Liver (tissue), 3 donors: ENCODE measurements around the gene PCDH1.

Source experiments
- GABPA ChIP-seq, 2 donors: IDR thresholded peaks in 1 of 2; conservative IDR thresholded peaks in 1 of 2; 2 replicates each; pipeline ENCODE4 v1.6.1; 2016; ENCODE audit warnings: antibody characterized with exemption in 2 of 2, mild to moderate bottlenecking in 1 of 2, moderate library complexity in 1 of 2
- HNF4G ChIP-seq: IDR thresholded peaks from 2 replicates; pipeline ENCODE4 v1.6.1; 2016; ENCODE audit warnings: antibody characterized with exemption
- SP1 ChIP-seq: IDR thresholded peaks from 2 replicates; pipeline ENCODE4 v1.6.1; 2018; ENCODE audit warnings: antibody characterized with exemption, mild to moderate bottlenecking
- YY1 ChIP-seq: IDR thresholded peaks from 2 replicates; pipeline ENCODE4 v1.6.1; 2016; ENCODE audit warnings: antibody characterized with exemption, mild to moderate bottlenecking
- TF ChIP-seq, protein P1 (sequence below): fragments of 150-350 bp; IDR thresholded peaks from 2 replicates; pipeline ENCODE4 v1.5.1; 2017; ENCODE audit warnings: improper control_type of control experiment, low read depth, low read length; ENCODE audit not compliant: missing input control
- TF ChIP-seq, protein P2 (sequence below): IDR thresholded peaks from 2 replicates; pipeline ENCODE4 v1.6.1; 2016; ENCODE audit warnings: antibody characterized with exemption, mild to moderate bottlenecking
- TF ChIP-seq, protein P3 (sequence below): IDR thresholded peaks from 2 replicates; pipeline ENCODE4 v1.6.1; 2016; ENCODE audit warnings: antibody characterized with exemption
- TF ChIP-seq, protein P4 (sequence below): IDR thresholded peaks from 2 replicates; pipeline ENCODE4 v1.6.1; 2016; ENCODE audit warnings: antibody characterized with exemption
- donor health status: healthy.
- donor health status: healthy.

DNA sequence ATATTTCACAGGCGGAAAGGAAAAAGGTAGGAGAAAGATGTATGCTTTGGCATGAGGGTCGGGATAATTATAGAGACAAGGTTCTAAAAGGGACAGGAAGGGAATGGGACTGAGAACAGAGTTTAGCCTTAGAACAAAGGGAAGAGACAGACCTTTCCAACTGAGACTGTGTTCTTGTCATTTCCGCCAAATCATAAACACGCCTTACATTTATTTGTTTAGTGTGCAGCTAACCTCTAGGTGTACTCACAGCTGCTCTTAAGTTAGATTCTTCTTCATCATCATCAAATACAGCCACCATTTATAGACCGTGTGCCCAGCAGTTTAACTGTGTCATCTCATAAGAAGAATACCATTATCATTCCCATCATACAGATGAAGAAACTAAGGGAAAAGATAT is 39.5 kb upstream of the PCDH1 start:
- TF ChIP-seq, protein P1, sequence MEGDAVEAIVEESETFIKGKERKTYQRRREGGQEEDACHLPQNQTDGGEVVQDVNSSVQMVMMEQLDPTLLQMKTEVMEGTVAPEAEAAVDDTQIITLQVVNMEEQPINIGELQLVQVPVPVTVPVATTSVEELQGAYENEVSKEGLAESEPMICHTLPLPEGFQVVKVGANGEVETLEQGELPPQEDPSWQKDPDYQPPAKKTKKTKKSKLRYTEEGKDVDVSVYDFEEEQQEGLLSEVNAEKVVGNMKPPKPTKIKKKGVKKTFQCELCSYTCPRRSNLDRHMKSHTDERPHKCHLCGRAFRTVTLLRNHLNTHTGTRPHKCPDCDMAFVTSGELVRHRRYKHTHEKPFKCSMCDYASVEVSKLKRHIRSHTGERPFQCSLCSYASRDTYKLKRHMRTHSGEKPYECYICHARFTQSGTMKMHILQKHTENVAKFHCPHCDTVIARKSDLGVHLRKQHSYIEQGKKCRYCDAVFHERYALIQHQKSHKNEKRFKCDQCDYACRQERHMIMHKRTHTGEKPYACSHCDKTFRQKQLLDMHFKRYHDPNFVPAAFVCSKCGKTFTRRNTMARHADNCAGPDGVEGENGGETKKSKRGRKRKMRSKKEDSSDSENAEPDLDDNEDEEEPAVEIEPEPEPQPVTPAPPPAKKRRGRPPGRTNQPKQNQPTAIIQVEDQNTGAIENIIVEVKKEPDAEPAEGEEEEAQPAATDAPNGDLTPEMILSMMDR, result no peak
- TF ChIP-seq, protein P2, sequence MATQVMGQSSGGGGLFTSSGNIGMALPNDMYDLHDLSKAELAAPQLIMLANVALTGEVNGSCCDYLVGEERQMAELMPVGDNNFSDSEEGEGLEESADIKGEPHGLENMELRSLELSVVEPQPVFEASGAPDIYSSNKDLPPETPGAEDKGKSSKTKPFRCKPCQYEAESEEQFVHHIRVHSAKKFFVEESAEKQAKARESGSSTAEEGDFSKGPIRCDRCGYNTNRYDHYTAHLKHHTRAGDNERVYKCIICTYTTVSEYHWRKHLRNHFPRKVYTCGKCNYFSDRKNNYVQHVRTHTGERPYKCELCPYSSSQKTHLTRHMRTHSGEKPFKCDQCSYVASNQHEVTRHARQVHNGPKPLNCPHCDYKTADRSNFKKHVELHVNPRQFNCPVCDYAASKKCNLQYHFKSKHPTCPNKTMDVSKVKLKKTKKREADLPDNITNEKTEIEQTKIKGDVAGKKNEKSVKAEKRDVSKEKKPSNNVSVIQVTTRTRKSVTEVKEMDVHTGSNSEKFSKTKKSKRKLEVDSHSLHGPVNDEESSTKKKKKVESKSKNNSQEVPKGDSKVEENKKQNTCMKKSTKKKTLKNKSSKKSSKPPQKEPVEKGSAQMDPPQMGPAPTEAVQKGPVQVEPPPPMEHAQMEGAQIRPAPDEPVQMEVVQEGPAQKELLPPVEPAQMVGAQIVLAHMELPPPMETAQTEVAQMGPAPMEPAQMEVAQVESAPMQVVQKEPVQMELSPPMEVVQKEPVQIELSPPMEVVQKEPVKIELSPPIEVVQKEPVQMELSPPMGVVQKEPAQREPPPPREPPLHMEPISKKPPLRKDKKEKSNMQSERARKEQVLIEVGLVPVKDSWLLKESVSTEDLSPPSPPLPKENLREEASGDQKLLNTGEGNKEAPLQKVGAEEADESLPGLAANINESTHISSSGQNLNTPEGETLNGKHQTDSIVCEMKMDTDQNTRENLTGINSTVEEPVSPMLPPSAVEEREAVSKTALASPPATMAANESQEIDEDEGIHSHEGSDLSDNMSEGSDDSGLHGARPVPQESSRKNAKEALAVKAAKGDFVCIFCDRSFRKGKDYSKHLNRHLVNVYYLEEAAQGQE, result no peak
- no peak for TF ChIP-seq SP1
- TF ChIP-seq, protein P3, sequence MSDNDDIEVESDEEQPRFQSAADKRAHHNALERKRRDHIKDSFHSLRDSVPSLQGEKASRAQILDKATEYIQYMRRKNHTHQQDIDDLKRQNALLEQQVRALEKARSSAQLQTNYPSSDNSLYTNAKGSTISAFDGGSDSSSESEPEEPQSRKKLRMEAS, result no peak
- TF ChIP-seq YY1, result no peak
- TF ChIP-seq HNF4G, result no peak
- TF ChIP-seq, protein P4, sequence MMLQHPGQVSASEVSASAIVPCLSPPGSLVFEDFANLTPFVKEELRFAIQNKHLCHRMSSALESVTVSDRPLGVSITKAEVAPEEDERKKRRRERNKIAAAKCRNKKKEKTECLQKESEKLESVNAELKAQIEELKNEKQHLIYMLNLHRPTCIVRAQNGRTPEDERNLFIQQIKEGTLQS, result no peak
- no peak for TF ChIP-seq GABPA (IDR thresholded peaks at IDR 0.05 in 1 of 2, conservative IDR thresholded peaks at IDR 0.05 in 1 of 2)
